ENCODE results near the gene PAPOLA. TPM values are rescaled to one million over a fixed set of nuclear protein-coding genes. Genes with fewer than 3 reads are reported as not detected.
A peak's percentile ranks its signal among the peaks of the same experiment; 100 is the strongest.

The PAPOLA gene
- total RNA-seq, 3 donors from 2014 or later = 146 to 214 (median 212) TPM

- H3K4me1 ChIP-seq (ENCODE audit: low read depth) = no peaks in the 10 kb centered on the region
- H3K9me3 ChIP-seq = no peaks in the 10 kb centered on the region
- DNase-seq (no peak), ATAC-seq (no peak)
- intact Hi-C loops (cut with DNase I, micrococcal nuclease) = loop anchor here in 1 of 2 donors (10.0 kb wide), 1 partner anchor 165 kb away; no protein-coding TSS in a partner anchor
- no peaks in the 10 kb centered on the region for H3K36me3 ChIP-seq (ENCODE audit: low read depth)
- TF ChIP-seq CTCF (IDR thresholded peaks at IDR 0.05) = no peak
- no peak overlapping the region for H3K4me3 ChIP-seq
Measured at GRCh38 chr14:96579358-96579757, 77.2 kb downstream of the PAPOLA start.

- Histone ChIP-seq H3K4me1 (ENCODE audit: low read depth) (no peaks in the 10 kb centered on the region), H3K4me3 (no peak overlapping the region), H3K9me3 (no peaks in the 10 kb centered on the region), H3K36me3 (ENCODE audit: low read depth) (no peaks in the 10 kb centered on the region)
- DNase-seq (no peak), ATAC-seq (no peak)
- intact Hi-C loops (cut with DNase I, micrococcal nuclease) = loop anchor here in 1 of 2 donors (10.0 kb wide), 1 partner anchor 165 kb away; no protein-coding TSS in a partner anchor
- no peak for TF ChIP-seq CTCF (IDR thresholded peaks at IDR 0.05)
Measured at GRCh38 chr14:96579855-96580254, 77.7 kb downstream of the PAPOLA start.

GRCh38 chr14:96580566-96580965 is 78.4 kb downstream of the PAPOLA start:
- Histone ChIP-seq H3K4me1 (ENCODE audit: low read depth) (no peaks in the 10 kb centered on the region), H3K36me3 (ENCODE audit: low read depth) (no peaks in the 10 kb centered on the region), H3K9me3 (no peaks in the 10 kb centered on the region), H3K4me3 (no peak overlapping the region)
- ATAC-seq (no peak), DNase-seq (no peak)
- intact Hi-C loops (cut with DNase I, micrococcal nuclease) = no loop called here
- no peak for TF ChIP-seq CTCF (IDR thresholded peaks at IDR 0.05)

- no peak for TF ChIP-seq CTCF (IDR thresholded peaks at IDR 0.05)
- no peaks in the 10 kb centered on the region for H3K4me1 ChIP-seq (ENCODE audit: low read depth)
- H3K9me3 ChIP-seq = no peaks in the 10 kb centered on the region
- intact Hi-C loops (cut with DNase I, micrococcal nuclease) = no loop called here
- no peak for ATAC-seq
- H3K36me3 ChIP-seq (ENCODE audit: low read depth) = no peaks in the 10 kb centered on the region
- no peak overlapping the region for H3K4me3 ChIP-seq
- DNase-seq = no peak
Measured at GRCh38 chr14:96581026-96581425, 78.8 kb downstream of the PAPOLA start.

- Histone ChIP-seq H3K4me1 (ENCODE audit: low read depth) (no peaks in the 10 kb centered on the region), H3K36me3 (ENCODE audit: low read depth) (no peaks in the 10 kb centered on the region), H3K9me3 (no peaks in the 10 kb centered on the region), H3K4me3 (no peak overlapping the region)
- no peak for TF ChIP-seq CTCF (IDR thresholded peaks at IDR 0.05)
- peak in 1 of 3 donors; percentile 24 for DNase-seq
- ATAC-seq = no peak
- intact Hi-C loops (cut with DNase I, micrococcal nuclease) = no loop called here
Measured at GRCh38 chr14:96581902-96582301, 79.7 kb downstream of the PAPOLA start.

GRCh38 chr14:96582411-96582961 is 80.3 kb downstream of the PAPOLA start:
- DNase-seq (no peak), ATAC-seq (no peak)
- no peaks in the 10 kb centered on the region for H3K4me1 ChIP-seq (ENCODE audit: low read depth)
- TF ChIP-seq CTCF (IDR thresholded peaks at IDR 0.05) = no peak
- H3K9me3 ChIP-seq = no peaks in the 10 kb centered on the region
- no peaks in the 10 kb centered on the region for H3K36me3 ChIP-seq (ENCODE audit: low read depth)
- intact Hi-C loops (cut with DNase I, micrococcal nuclease) = no loop called here
- H3K4me3 ChIP-seq = no peak overlapping the region

Data from mucosa of descending colon (tissue), 3 donors.